K562 (cell line): ENCODE measurements around the gene TRMT1. TPM values are rescaled to one million over a fixed set of nuclear protein-coding genes. Genes with fewer than 3 reads are reported as not detected.

ENCODE experiments used
- AFF4 ChIP-seq: sonication (generic); formaldehyde crosslinking; IDR thresholded peaks from 2 replicates; pipeline ENCODE4 v1.8.0; 2023; ENCODE audit warnings: mild to moderate bottlenecking, missing genetic modification reagents
- BCL6 ChIP-seq: fragments of 250-450 bp; sonication (Bioruptor Pico); IDR thresholded peaks from 2 replicates; pipeline ENCODE4 v1.4.0; 2020
- CBX8 ChIP-seq: fragments of 200-600 bp; sonication (generic); IDR thresholded peaks from 2 replicates; pipeline ENCODE4 v1.6.1; 2012; ENCODE audit warnings: borderline replicate concordance, mixed run types, low read depth, mild to moderate bottlenecking, moderate library complexity, mixed read lengths, low read length, control low read depth, inconsistent platforms; ENCODE audit not compliant: poor library complexity, severe bottlenecking; ENCODE audit errors: extremely low read depth
- CEBPB ChIP-seq: fragments of 450-650 bp; IDR thresholded peaks from 2 replicates; pipeline ENCODE4 v1.6.1; 2016; ENCODE audit warnings: missing genetic modification characterization, missing compliant biosample characterization
- CHAMP1 ChIP-seq: fragments of 450-650 bp; IDR thresholded peaks from 2 replicates; pipeline ENCODE4 v1.6.1; 2016; ENCODE audit warnings: mild to moderate bottlenecking
- EHMT2 ChIP-seq: fragments of 450-650 bp; IDR thresholded peaks from 2 replicates; pipeline ENCODE4 v1.6.1; 2018; ENCODE audit warnings: antibody characterized with exemption
- LARP7 ChIP-seq: fragments of 450-650 bp; IDR thresholded peaks from 2 replicates; pipeline ENCODE4 v1.6.1; 2016
- MCM3 ChIP-seq: fragments of 450-650 bp; IDR thresholded peaks from 2 replicates; pipeline ENCODE4 v1.6.1; 2016
- MYNN ChIP-seq, 2 experiments: sonication (generic); formaldehyde crosslinking in 1 of 2; IDR thresholded peaks; 2 replicates each; pipeline versions ENCODE4 v1.5.0 to v1.6.1; 2016 to 2020; ENCODE audit warnings: antibody characterized with exemption in 1 of 2, missing genetic modification reagents in 1 of 2
- NCOA2 ChIP-seq, 2 experiments: fragments of 450-650 bp; IDR thresholded peaks; 2 replicates each; pipeline ENCODE4 v1.6.1; 2018; ENCODE audit warnings: mild to moderate bottlenecking in 2 of 2, moderate library complexity in 1 of 2; ENCODE audit not compliant: partially characterized antibody in 2 of 2
- SIN3B ChIP-seq: fragments of 450-650 bp; IDR thresholded peaks from 2 replicates; pipeline ENCODE4 v1.6.1; 2017; ENCODE audit warnings: low read depth, mild to moderate bottlenecking, moderate library complexity
- SRSF9 ChIP-seq: fragments of 200-400 bp; formaldehyde crosslinking; IDR thresholded peaks from 2 replicates; pipeline ENCODE4 v1.6.1; 2017; ENCODE audit warnings: low read depth, low read length, borderline replicate concordance
- STAT5B ChIP-seq: fragments of 250-450 bp; sonication (Bioruptor Pico); IDR thresholded peaks from 2 replicates; pipeline ENCODE4 v1.8.0; 2021; ENCODE audit warnings: mild to moderate bottlenecking, inconsistent platforms
- TAF7 ChIP-seq: fragments of 450-650 bp; IDR thresholded peaks from 2 replicates; pipeline ENCODE4 v1.6.1; 2016; ENCODE audit warnings: missing genetic modification characterization, missing compliant biosample characterization
- THRAP3 ChIP-seq: fragments of 450-650 bp; IDR thresholded peaks from 2 replicates; pipeline ENCODE4 v1.6.1; 2016; ENCODE audit warnings: mild to moderate bottlenecking, inconsistent platforms, borderline replicate concordance
- YY1 ChIP-seq, 3 experiments: IDR thresholded peaks; 2 replicates each; pipeline ENCODE4 v1.6.1; 2011; ENCODE audit warnings: low read length in 2 of 3, mild to moderate bottlenecking in 2 of 3, moderate library complexity in 2 of 3, borderline replicate concordance in 1 of 3, control low read depth in 1 of 3, low read depth in 1 of 3; ENCODE audit not compliant: insufficient read depth in 3 of 3, insufficient replicate concordance in 2 of 3, control insufficient read depth in 1 of 3, insufficient read length in 1 of 3; ENCODE audit errors: extremely low read depth in 1 of 3
- ZFPM2 ChIP-seq: fragments of 250-450 bp; sonication (Bioruptor Pico); IDR thresholded peaks from 2 replicates; pipeline ENCODE4 v1.5.1; 2022; ENCODE audit warnings: mild to moderate bottlenecking
- ZNF12 ChIP-seq: sonication (generic); formaldehyde crosslinking; IDR thresholded peaks from 2 replicates; pipeline ENCODE4 v1.4.0; 2020; ENCODE audit warnings: mild to moderate bottlenecking, missing genetic modification reagents
- polyA plus RNA-seq, 8 experiments: library from polyadenylated mRNA; depleted of rRNA in 4 of 8; stranded (reverse) in 5 of 8; unstranded in 3 of 8; fragments of >200 nt; fragmentation: Nextera tagmentation in 2 of 8; fragmentation: Illumina TruSeq in 1 of 8; extraction: Ambion mirVana in 2 of 8; extraction: Trizol in 1 of 8; gene quantifications; 2 replicates each; pipeline versions ENCODE4 v1.2.1 to v1.2.3, GENCODE V29; 2011 to 2014; ENCODE audit warnings: inconsistent platforms in 1 of 8, missing spikeins in 1 of 8
- total RNA-seq, 7 experiments: library from RNA; depleted of rRNA in 6 of 7; stranded (reverse); fragments of >200 nt in 6 of 7; fragmentation: Illumina TruSeq in 2 of 7; extraction: Trizol in 2 of 7; gene quantifications; 2 replicates each; pipeline versions ENCODE4 v1.2.1 to v1.2.3, GENCODE V29; 2011 to 2021; ENCODE audit warnings: low replicate concordance in 1 of 7

TRMT1 gene
- total and polyA plus RNA-seq, 9 of the 15 experiments (the other 6 are each of a cell fraction or from before 2014, with no cell fraction given) = 5.8 to 158 (median 54.3) TPM

- TF ChIP-seq AFF4 (CRISPR knock-in tag) (peak; percentile 63; the same call in 1 of the 2 replicates), SRSF9 (no peak), ZNF12 (CRISPR knock-in tag) (no peak), NCOA2 (IDR thresholded peaks at IDR 0.05; ENCODE audit: partially characterized antibody in 2 of 2) (no peak), THRAP3 (no peak), CBX8 (no peak), LARP7 (no peak), STAT5B (CRISPR knock-in tag) (no peak), BCL6 (CRISPR knock-in tag) (no peak), TAF7 (tag) (no peak), ZFPM2 (CRISPR knock-in tag) (0 out of 2 replicates have a peak, but pooled peaks have one; percentile 70), SIN3B (peak; percentile 25; the same call in 1 of the 2 replicates), CEBPB (tag) (no peak), CHAMP1 (no peak), EHMT2 (no peak), MYNN (IDR thresholded peaks at IDR 0.05) (peak; percentile 46; the same call in 1 of the 2 replicates), MYNN (CRISPR knock-in tag; IDR thresholded peaks at IDR 0.05) (no peak), MCM3 (no peak), YY1 (IDR thresholded peaks at IDR 0.05; ENCODE audit: borderline replicate concordance in 1 of 3, control insufficient read depth in 1 of 3, extremely low read depth in 1 of 3, insufficient read depth in 3 of 3, insufficient read length in 1 of 3, insufficient replicate concordance in 2 of 3, low read depth in 1 of 3, low read length in 2 of 3) (peak in 2 of 3 experiments; percentile 6 to 76)
Observed at GRCh38 chr19:13151605-13152355, 35.2 kb upstream of the TRMT1 start (continued).
